Muscle of arm (tissue), 12 donors: ENCODE results near the gene NKX2-3. TPM values are rescaled to one million over a fixed set of nuclear protein-coding genes. Genes with fewer than 3 reads are reported as not detected.

Experiments used
- DNase-seq: peaks from one replicate; pipeline ENCODE4 v3.0.0-alpha.2; 2013
- polyA plus RNA-seq, 12 donors: library from polyadenylated mRNA; unstranded; fragments of 120-200 nt; gene quantifications; one replicate each; pipeline ENCODE4 v1.2.1, GENCODE V29; 2013; ENCODE audit not compliant: insufficient read length in 12 of 12

NKX2-3 gene
- polyA plus RNA-seq, 12 donors, result 0.09 to 5.4 (median 1.1) TPM; not detected in 3

DNA sequence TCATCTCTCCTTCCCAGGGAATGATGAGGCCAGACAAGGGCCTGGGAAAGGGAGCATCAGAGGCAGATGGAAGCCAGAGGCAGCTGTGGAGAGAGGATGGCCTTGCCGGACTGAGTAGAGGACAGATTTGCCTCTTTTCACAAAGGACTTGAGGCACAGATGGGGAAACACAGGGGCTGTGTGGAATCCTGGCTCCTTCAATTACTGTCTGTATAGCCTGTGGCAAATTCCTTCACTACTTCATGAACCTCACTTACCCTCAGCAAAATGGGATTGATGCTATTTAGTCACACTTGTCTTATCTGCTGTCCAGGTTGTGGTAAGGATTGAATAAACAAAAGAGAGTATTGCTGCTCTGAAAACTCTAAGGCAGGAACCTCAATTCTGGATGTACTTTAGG is 47.2 kb downstream of the NKX2-3 start:
- DNase-seq, result no peak

GRCh38 chr10:99582255-99582770 is 49.6 kb downstream of the NKX2-3 start:
- DNase-seq, result no peak

GRCh38 chr10:99583687-99584086 is 50.9 kb downstream of the NKX2-3 start:
- DNase-seq, result no peak

Other genes starting within 250 kb of the NKX2-3 start
- under 1 TPM in 9 of 12 donors, not detected in 3; 0.01 to 0.33 (median 0.05) TPM for gene CNNM1, start 203.6 kb upstream of the NKX2-3 start, polyA plus RNA-seq
- gene GOT1, start 102.3 kb upstream of the NKX2-3 start, polyA plus RNA-seq, result 10 to 100 TPM in 11 of 12 donors, not detected in 1; 31.5 to 47.5 (median 41.0) TPM
- 10 to 100 TPM in 11 of 12 donors, not detected in 1; 27.0 to 55.6 (median 33.8) TPM for gene SLC25A28, start 87.5 kb downstream of the NKX2-3 start, polyA plus RNA-seq
- gene ENTPD7, start 126.6 kb downstream of the NKX2-3 start, polyA plus RNA-seq, result 1 to 10 TPM in 11 of 12 donors, not detected in 1; 3.3 to 7.0 (median 4.7) TPM
- 10 to 100 TPM in 11 of 12 donors, not detected in 1; 23.6 to 41.5 (median 30.4) TPM for gene COX15, start 199.2 kb downstream of the NKX2-3 start, polyA plus RNA-seq
- 10 to 100 TPM in 11 of 12 donors, not detected in 1; 15.5 to 24.5 (median 21.5) TPM for gene CUTC, start 199.3 kb downstream of the NKX2-3 start, polyA plus RNA-seq
- gene ABCC2, start 249.7 kb downstream of the NKX2-3 start, polyA plus RNA-seq, result 1 to 10 TPM in 4 of 12 donors, under 1 TPM in 6, not detected in 2; 0.53 to 1.4 (median 0.95) TPM